GM18502 (cell line): Measurements from ENCODE around the gene LAMA5.
A peak's percentile ranks its signal among the peaks of the same experiment; 100 is the strongest.
"Not testable (repeated sequence)": the region's sequence is repeated elsewhere in the genome, so short reads cannot be mapped to it uniquely, and the experiment has no call there.

Experiments
- ATAC-seq: cut with Tn5 transposase; IDR thresholded peaks from one replicate; pipeline ENCODE4 v1.9.1; 2021; ENCODE audit warnings: mild to moderate bottlenecking; ENCODE audit not compliant: unreplicated experiment, poor library complexity

LAMA5 gene

DNA sequence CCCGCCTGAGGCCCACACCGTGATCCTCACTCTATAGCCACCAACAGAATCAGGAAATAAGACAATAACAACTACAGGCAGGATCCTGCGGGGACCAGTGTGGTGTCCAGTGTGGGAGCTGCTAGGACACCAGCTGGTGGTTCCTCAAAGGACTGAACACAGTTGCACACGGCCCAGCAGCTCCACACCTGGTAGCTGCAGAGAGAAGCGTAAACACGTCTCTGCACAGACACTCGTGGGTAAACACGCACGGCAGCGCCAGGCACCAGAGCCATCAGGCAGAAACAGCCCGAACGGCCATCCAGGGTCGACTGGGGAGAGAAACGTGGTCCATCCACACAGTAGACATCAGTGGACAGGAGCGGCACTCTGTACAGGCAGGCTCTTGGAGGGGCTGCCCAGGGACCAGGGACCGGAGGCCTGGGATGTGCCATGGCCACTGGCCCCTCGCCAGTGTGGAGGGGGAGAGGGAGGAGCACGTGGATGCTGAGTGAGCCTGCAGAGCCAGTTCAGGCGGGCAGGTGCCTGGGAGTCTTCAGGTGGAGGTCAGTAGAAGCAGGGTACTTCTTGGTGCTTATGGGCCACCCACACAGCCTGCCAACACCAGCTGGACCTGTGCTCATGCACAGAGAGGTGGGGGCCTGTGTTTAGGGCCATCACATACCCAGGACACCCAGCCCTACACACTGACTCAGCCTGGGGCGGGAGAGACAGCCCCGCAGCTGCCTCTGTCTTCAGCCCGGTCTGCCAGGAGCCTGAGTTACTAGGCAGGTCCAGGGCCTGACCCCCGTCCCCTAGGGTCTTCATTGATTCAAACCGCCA is 7.4 kb upstream of the LAMA5 start:
- no peak for ATAC-seq

GRCh38 chr20:62373631-62374179 is 6.6 kb upstream of the LAMA5 start:
- not testable (repeated sequence) for ATAC-seq

GRCh38 chr20:62372042-62372993 is 5.2 kb upstream of the LAMA5 start:
- ATAC-seq: no peak

GRCh38 chr20:62371588-62372041 is 4.5 kb upstream of the LAMA5 start:
- no peak for ATAC-seq

DNA sequence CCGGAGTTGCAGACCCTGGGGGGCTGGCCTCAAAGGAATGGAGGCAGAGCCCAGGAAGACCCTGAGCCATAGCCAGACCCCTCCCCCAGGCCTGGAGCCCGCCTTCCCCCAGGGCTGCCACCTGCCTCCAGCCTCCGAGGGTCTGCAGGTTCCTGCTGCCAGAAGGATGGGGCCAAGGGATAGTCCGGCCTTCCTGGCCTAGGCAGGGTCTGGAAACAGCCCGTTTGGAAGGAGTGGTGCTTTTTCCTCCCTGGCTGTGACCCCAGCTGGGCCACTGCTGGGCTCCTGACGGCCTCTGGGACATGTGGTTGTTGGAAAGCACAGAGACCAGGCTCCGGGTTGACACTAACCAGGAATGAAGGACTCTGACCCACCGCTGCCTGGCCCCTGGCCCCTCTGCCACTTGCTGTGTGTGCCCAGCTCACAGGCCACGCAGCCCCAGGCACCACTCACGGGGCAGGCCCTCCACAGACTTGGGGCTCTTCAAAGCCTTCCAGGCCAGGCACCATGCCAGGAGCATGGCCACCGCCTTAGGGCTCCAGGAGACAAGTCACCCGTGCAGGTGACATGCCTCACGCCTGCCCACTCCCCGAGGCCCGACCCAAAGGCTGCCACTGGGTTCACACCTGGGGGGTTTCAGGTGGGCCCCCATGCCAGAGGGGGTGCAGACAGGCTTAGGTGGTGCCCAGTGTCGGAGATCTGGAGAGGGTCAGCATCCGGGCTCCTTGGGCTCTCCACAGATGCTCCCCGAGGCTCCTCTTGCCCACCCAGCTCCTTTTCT is 3.9 kb upstream of the LAMA5 start:
- ATAC-seq: no peak

DNA sequence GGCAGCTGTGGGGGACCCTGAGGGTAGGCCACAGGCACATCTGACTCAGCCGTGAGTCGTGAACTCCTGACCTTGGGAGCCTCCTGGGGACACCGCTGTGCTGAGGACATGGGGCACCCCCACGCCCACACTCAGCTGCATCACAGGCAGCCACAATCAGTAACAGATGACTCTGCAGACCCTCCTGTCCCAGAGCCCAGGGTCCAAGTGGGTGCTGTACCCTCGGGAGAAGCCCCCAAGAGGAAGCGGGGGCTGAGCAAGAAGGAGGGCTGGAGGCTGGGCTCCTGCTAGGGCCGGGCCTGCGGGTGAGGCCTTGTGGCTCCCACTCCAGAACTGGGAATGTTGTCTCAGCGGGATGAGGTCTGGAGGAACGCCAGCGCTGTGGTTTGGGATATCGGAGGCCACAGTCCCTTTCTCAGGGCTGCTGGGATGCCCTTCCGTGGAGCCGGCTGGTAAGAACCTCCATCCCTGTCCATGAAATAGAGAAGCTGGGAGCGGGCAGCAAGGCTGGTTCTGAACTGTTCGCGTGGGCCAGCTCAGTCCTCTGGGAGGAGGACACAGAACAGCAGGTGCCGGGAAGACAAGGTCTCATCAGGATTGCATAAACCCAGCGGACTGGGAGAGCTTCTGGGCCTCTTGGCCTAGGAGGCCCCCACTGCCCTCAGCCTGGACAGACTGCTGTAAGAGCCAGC is 3.1 kb upstream of the LAMA5 start:
- no peak for ATAC-seq

- no peak for ATAC-seq
Observed at GRCh38 chr20:62369815-62370114, 2.7 kb upstream of the LAMA5 start.

GRCh38 chr20:62368976-62369814 is 2.1 kb upstream of the LAMA5 start:
- no peak for ATAC-seq

GRCh38 chr20:62368392-62368975 is 1.4 kb upstream of the LAMA5 start:
- ATAC-seq: no peak

DNA sequence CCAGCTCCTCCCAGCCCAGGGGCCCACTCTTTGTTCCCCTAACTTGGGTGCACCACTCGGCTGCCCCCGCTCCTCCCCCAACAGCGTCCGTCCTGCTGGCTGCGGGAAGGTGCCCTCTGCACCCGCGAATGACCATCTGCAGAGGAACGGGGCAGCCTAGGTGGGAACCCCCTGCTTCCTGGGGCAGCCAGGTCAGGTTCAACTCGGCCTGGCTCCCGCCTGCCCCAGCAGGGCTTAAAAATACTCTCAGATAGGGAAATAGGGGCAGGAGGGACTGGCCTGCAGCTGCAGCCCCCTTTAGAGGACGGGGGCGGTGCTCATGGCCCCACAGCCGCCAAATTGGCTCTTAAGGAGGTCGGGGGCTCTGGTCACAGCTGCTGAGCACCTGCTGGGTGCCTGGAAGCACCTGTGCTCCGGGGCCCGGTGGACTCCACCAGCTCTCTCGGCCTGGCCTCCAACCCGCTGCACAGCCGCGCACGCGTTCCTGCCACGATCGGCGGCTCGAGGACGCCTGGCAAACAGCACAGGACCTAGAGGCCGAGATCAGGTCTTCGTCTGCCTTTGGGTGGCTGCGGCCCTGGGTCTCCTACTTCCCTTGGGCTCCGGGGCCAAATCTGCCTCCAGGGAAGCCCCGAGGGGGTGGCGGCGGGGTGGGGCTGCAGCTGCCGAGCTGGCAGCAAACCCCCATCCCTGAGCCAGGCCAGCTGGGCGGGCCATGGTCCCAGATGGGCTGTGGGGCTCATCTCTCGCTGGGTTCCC is 700 bp upstream of the LAMA5 start:
- no peak for ATAC-seq

DNA sequence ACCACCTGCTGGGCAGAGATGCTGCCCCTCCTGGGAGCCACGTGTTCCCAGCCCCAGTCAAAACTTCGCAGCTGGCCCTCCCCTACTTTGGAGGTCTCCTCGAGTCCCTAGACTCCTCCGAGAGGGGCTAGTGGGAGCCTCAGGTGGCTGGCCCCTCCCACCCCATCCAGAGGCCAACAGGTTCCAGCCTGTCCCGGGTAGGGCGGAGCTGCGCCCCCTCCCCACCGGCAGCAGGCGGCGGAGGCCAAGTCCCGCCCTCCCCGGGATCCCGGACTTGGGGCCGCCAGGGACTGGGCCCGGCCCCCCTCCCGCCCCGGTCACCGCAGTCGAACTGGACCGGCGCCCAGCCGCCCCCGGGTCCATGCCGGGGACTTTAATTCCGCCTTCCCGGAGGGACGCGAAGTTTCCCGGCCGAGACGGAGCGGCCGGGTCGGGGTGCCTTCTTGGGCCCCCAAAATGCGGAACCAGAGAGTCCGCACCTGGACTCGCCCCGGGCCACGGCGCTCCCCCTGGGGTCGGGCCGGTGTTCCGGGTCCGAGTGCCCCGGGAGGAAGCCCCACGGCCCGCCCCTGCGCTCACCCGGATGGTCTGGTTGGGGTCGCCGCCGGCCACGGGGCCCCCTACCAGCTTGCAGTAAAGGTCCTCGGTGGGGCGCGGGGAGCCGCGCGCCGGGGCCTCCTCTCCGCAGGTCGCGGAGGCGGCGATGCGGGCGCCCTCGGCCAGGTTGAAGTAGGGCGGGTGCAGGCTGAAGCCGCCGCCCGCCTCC is 559 bp downstream of the LAMA5 start:
- ATAC-seq: peak; percentile 24

GRCh38 chr20:62365814-62366369 is 1.2 kb downstream of the LAMA5 start:
- no peak for ATAC-seq

DNA sequence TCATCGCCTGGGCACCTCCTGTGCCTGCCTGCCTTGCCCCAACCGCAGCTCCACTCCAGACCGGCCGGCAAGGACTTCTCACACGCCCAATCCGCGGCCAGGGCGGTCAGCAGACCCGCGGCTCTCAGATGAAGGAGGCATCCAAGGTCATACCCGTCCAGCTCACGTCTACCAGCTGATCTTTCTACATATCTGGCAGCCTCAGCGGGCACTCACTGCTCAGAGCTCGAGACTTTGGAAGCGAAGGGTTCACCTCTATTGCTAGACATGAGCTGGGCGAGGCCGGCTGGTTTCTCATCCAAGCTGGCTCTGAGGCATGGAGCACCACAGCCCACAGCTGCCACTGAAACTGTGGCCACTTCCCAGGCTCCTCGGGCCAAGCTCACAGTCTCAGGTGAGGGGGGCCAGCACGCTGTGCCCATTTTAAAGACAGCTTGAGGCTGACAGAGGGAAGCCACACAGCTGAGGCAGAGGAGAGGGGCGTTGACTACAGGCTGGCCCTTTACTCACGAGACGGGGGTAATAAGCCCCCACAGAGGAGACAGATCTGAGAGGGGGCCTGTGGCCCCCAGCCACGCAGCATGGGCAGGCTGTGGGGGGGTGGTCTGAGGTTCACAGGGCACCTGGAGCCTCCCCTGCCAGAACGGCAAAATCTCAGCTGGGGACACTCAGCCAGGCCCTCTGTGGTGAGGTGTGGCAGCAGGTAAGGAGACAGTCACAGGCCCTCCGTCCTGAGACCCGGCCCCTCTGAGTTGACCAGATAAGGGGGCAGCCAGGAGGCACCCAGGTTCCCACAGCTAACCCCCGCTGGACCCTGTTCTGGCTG is 2.0 kb downstream of the LAMA5 start:
- no peak for ATAC-seq

GRCh38 chr20:62363920-62364851 is 2.9 kb downstream of the LAMA5 start:
- ATAC-seq: no peak
